NCI-H774 (cell line): ENCODE data around the gene FLOT2.
"Not testable (repeated sequence)": the region's sequence is repeated elsewhere in the genome, so short reads cannot be mapped to it uniquely, and the experiment has no call there.

Source experiments
- DNase-seq: peaks from one replicate; lab custom pipeline; 2025; lab: John Stamatoyannopoulos, UW

Gene FLOT2

DNA sequence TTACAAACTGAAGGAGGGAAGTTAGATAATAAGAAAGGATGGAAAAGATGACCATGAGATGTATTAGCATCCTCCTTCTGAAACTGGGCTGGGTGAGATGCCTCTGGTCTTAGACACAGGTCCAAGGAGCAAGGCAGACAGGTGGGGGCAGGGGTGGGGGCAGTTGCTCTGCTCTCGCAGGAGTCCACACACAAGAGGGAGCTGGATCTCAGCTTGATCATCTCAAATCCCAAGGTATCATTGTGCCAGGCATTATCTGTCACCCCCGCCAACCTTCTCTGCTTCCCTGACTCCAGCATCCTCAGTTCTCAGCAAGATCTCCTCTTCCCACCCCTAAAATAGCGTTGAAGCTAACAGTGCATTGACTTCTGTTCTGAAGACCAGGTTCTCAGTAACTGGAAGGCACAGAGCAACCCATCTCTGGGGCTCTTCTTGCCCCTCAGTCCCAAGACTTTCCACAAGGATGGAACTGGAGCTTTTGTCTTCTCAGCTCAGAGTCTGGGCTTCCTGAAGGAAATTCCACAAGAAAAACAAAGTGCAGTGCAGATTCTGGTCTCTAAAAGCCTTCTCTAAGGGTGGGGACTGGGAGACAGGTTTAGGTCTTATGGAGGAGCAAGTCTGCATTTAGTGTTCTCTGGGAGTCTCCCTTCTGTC is 1.6 kb downstream of the FLOT2 start:
- no peak for DNase-seq

DNA sequence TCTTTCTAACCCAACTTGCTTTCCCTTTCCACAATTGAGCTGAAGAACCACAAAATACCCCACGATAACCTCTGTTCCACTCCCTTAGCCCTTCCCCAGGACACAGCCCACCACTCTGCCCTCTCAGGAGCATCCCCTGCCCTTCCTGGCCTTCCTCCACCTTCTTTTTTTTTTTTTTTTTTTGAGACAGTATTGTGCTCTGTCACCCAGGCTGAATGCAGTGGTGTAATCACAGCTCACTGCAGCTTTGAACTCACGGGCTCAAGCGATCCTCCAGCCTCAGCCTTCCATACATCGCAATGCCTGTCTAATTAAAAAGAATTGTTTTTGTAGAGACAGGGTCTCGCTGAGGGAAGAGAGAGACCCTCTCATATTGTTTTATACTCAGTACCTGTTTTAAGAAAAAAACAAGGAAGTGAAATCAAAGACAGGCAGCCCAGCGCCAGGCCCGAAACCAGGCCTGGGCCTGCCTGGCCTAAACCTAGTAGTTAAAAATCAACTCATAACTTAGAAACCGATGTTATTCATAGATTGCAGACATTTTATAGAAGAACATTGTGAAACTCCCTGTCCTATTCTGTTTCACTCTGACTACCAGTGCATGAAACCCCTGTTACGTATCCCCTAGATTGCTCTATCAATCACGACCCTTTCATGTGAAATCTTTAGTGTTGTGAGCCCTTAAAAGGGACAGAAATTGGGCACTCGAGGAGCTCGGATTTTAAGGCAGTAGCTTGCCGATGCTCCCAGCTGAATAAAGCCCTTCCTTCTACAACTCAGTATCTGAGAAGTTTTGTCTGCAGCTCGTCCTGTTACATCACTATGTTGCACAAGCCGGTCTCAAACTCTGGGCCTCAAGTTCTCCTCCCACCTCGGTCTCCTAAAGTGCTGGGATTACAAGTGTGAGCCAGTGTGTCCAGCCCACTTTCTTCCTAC is 4.0 kb downstream of the FLOT2 start:
- DNase-seq, result not testable (repeated sequence)

DNA sequence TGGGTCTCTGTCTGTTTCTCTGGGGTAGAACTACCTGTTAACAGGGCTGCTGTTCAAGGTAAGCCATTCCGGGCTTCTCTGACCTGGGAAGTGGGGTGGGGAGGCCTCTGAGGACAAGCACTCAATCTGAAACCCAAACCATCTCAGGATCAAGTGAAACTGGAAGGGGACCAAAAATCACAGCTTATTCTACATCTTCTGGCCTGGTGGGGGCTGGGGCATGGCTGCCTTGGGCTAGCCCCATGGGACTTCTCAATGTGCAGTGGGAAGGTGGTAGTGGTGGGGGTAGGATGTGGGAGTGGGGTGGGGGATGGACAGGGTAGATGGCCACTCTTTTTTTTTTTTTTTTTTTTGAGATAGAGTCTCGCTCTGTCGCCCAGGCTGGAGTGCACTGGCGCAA is 5.5 kb downstream of the FLOT2 start:
- DNase-seq, result no peak

DNA sequence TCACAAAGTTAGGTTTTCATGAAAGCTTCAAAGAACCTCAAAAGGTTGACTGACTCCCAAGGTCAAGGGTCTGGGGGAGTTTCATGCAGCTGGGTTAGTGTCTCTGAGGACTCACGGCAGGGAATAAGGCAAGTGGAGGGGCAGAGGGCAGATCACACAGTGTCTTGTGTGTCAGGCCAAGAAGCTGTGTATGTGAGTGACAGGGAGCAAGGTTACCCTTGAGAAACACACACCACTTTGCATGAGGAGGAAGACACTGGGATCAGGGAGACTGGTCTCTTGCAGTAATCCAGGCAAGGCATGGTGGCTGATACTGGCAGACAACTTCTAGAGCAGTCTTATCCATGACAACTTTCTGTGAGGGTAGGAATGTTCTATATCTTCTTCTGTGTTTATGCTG is 6.3 kb downstream of the FLOT2 start:
- DNase-seq, result no peak

DNA sequence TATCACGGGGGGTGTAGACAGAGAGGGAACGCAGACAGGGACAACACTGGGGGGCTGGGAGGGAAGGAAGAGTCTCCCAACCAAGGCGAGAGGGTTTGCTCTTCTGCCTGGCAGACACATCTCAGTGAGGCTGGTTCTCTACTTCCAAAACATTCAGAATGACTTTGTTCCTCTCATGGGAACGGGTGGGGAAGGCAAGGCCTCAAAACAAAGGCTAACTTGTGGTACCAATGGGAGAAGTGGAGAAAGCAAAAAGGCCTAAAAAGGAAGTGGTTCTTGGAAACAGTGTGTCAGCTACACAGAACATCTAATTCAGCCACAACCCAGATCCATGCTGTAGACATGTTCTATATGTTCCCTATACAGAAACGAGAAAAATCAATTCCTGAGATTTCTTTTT is 7.5 kb downstream of the FLOT2 start:
- no peak for DNase-seq

DNA sequence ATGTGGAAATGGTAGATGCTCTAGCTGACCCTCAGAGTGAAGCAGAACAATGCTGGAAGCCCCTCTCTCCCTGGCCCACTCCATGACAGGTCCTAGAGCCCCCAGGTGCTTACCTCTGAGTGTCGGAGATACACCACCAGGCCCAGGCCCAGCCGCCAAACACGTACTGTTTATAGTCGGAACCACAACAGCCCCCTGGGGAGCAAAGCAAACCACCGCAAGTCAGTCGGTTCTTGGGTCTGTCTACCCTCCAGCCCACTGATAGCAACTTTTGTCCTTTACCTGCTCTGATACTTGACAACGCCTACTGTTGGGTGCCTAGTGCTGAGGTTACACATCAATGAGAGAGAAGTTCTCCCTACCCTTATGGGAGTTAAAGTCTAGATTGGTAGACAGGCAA is 8.7 kb downstream of the FLOT2 start:
- DNase-seq, result no peak

DNA sequence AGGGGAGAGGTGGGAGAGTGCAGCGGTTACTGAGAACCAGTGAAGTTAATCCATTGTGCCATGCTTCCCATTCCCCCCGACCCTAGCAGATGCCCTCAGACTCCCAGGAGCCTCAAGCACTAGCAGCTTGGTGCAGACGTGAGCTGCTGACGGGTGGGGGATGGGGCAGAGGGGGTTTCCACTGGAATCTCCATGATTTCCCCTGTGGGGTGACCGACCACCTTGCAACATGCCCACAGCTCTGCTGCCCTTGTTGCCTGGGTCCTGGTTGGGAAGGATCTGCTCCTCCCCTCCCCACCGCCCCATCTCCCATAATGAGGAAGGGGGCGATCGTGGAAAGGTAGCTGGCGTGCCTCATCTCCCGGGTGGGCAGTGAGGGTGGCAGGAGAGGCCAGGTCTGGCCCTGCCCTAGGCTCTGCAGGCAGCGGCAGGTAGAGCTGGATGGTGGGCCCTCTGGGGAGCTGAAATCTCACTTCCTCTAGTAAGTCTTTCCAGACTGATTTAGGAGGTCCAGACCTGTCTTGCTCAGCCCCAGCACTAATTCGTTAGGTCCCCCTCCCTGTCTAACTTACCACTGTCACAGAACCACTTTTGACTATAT is 9.6 kb downstream of the FLOT2 start:
- DNase-seq, result no peak

DNA sequence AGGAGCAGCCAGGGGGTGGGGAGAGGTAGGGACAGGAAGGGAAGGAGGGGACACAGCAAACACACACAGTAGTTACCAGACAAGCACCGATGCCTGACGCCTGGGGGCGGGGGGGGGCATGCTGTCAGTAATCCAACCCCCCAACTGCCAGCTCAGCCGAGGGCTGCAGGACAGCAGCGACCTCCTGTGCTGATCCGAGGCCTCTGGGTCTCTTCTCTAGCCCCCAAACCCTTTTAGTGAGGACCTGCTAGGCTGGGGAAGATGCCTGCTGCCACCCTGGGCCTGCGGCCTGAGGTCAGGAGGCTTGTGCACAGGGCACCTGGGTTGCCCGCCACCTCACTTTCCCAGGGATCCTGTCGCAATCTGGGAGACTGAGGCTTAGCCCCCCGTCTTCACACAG is 11.6 kb downstream of the FLOT2 start:
- no peak for DNase-seq

DNA sequence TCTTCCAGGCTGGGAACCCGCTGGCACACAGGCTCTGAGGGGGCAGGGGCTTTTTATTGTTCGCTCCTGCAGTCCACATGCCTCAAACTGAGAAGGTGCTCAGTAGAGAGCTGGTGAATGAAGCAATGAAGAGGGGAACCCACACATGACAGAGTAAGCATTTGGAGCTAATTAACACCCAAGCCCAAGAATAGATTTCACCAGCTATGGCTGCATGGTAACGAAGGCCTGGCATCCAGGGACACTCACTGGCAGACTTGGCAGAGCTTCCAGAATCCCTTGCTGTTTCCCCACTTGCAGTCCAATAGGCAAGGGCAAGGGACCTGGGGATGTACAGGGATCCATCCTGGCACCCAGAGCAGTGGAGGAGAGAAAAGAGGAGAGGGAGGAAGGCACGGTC is 12.2 kb downstream of the FLOT2 start:
- DNase-seq, result no peak

DNA sequence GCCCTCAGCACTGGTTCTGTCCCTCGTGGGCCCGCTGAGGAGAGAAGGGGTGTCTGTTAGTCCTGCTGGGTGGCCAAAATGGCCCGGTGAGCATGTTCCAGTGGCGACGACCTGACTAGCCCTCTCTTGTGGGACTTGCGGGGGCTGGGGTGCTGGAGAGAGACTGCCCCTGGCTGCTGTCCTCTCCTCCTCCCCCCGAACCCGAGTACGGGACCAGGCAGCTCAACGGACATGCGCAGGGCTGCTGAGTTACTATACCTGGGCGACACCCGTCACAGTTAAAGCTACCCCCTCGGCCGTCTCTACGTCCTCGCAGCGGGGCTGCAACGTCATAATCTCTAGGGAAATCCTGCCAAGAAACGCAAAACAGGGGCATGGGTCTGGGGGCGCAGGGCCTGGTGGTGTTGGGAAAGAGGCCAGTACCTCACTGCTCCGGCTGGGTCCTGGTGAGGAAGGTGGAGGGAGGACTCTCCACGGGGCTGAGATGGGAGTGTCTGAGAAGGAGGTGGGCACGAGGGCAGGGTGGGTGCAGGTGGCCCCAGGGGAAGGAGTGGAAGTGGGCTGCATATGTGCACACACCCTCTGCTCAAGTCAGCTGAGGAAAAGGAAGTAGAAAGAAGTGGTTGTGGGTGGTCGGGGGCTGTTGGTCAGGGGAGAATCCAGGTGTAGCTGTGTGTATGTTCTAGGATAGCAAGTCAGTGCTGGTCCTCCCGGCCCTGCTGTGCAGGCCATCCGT is 13.4 kb downstream of the FLOT2 start:
- no peak for DNase-seq

DNA sequence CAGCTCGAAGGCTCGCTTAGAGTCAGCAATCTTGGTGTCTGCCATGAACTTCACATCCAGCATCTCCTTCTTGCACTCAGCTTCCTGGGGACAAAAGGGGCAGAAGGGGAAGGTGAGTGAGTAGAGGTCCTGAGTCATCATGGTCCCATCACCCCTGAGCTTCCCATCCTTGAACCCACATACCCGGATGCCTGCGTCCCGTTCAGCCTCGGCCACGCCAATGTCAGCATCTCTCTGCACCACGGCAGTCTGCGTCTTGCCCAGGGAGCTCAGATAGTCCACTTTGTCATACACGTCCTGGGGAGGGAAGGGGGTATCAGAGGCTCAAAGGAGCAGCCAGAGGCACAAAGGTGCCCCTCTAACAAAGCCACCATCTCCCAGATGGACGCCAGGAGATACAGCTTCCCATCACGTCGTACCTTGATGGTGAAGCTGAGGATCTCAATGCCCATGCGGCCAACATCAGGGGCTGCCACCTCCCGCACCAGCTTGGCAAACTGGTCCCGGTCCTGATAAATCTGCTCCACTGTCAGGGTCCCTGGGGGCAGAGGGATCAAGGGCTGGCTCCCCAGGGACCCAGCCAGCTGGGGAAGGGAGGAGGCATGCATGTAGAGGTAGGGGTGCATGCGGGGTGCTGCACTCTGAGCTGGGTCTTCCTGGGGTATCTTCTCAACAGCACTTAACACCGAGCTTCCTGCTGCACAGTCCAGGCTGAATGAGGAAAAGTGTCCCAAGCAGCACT is 15.2 kb downstream of the FLOT2 start:
- DNase-seq, result no peak

DNA sequence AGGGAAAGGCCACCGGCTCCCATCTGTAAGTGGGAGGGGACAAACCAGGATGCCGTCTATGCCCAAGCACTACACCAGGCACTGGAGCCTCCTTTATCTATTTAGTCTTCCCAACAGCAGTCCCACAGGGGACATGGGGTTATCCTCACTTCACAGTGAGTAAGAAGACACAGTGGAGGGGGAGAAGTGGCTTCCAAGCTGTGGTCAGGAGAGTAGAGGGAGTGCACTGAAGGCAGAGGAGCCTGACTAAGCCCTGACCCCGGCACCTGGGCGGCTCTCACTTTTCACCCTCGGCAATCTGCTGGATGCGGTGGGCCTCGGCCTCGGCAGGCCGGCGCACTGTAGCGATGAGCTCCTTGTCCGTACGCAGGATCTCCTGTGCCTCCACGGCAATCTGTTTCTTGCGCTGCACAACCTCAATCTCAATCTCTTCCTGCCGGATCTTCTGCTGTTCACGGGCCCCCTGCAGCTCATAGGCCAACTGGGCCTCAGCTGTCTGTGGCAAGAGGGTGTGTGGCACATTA is 15.9 kb downstream of the FLOT2 start:
- DNase-seq, result no peak

DNA sequence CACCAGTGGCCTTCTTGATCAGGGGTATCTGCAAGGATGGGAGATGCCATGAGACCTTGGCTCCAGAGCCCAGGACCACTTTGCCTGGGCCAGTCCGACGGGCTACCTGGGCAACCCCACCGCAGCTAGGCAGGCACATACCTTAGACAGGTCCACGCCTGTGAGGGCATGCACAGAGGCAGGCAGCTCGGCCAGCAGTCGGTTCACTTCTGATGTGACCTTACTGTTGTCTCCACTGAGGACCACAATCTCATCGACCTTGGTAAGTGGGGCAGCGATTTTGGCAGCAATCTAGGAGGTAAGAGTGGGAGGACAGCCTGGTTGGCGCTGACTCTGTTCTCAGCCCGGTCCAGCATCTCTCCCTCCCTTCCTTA is 17.0 kb downstream of the FLOT2 start:
- no peak for DNase-seq

DNA sequence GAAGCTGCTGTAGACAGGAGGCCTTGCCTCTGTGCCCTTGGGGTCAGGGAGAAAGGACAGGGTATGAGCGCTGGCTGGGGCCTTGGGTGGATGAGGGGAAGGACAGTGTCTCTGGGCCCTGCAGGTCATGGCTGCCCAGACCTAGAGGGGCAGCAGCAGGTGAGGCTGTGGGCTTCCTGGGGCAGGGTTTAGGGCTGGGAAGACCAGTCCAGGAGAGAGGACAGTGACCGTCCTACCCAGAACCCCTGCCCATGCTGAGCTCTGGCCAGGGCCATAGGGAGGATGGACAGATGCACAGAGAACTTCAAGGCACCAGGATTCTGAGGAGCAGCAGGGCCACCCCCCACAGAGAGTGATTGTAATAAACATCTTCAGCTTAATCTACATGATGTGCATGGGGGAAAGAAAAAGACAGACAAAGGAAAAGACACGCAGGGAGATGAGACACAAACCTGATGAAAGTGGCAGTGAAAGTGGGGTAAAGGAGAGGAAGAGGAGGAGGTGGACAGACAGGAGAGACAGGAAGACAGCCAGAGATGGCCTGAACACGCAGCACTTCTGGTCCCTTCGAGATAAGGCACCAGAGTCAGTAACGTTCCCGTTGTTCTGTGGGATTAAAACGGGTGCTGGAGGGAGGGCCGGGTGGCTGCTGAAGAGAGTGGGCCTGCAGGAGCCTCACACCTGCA is 17.5 kb downstream of the FLOT2 start:
- no peak for DNase-seq

DNA sequence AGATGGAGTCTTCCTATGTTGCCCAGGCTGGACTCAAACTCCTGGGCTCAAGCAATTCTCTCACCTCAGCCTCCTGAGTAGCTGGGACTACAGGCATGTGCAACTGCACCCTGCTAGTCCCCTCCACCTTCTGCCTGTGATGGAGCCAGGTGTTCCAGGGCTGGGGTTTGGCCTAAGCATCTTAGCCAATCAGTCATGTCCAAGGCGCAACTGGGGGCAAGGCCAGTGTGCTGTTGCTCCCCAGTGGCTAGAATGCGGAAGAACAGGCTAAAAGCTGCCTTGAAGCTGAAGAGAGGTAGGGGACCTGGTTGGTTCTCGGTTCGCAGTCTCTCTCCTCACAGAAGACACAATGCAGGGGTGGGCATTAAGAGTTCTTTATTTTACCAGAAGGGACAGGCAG is 18.6 kb downstream of the FLOT2 start:
- DNase-seq, result peak; percentile 10

DNA sequence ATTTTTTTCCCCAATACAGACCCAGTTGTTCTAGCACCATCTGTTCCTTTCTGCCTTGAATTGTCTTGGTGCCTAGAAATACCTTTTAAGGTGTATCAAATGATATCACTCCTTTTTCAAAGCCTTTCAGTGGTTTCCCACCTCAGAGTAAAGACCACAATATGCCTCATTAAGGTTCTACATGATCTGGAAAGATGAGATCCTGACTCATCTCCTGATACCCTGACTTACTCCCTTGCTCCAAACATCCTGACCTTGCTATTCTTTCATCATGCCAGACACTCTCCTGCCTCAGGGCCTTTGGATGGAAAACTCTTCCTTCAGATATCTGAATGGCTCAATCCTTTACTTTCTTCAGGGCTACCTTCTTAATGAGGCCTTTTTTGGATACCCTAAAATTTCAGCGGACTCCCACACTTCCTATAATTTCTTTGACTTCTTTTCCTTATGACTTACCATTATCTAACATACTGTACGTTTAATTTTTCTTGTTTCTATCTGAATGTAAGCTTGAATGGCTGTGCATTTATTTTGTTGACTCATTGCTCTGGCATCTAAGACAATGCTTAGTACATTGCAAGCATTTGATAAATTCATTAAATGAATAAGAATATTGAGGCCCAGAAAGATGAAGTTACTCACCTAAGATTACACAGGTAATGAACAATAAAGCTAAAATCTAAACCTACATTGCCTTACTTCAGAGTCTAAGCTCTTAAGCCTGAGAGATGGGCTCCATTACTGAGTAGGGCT is 19.2 kb downstream of the FLOT2 start:
- DNase-seq, result no peak

DNA sequence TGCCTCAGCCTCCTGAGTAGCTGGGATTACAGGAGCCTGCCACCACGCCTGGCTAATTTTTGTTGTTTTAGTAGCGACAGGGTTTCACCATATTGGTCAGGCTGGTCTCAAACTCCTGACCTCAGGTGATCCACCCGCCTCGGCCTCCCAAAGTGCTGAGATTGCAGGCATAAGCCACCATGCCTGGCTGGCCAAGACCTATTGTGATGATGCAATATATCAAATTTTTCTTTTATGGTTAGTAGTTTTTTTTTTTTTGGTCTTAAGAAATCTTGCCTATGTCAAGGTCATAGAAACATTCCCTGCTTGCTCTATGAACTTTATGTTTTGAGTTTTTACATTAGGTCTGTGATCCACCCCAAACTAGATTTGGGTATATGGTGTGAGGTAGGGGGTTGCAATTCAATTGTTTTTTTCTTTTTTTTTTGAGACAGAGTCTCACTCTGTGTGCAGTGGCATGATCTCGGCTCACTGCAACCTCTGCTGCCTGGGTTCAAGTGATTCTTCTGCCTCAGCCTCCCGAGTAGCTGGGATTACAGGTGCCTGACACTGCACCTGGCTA is 20.3 kb downstream of the FLOT2 start:
- DNase-seq, result not testable (repeated sequence)

DNA sequence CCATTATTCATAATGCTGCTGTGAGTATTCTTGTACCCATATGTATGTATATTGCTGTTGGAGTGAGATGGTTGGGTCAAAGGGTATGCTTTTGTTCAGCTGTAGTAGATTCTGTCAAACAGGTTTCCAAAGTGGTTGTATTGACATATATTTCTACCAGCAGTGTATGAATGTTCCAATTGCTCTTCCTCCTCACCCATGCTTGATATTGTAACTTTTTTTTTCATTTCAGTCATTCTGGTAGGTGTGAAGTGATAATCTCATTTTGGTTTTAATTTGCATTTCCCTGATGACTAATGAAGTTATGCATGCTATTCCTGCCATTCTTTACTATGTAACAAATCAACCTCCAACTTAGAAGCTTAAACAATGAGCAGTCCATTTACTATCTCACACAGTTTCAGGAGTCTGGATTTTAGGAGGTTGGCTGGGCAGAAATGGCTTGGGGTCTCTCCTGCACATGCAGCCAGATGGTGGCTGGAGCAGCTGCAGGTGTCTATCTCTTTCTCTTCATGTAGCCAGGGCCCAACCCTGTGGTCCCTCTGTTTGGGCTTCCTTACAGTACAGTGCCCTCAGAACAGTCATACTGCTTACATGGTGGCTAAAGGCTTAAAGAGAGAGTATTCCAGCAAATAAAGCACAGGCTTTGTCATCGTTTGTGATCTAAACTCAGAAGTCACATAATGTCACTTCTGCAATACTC is 21.5 kb downstream of the FLOT2 start:
- no peak for DNase-seq

DNA sequence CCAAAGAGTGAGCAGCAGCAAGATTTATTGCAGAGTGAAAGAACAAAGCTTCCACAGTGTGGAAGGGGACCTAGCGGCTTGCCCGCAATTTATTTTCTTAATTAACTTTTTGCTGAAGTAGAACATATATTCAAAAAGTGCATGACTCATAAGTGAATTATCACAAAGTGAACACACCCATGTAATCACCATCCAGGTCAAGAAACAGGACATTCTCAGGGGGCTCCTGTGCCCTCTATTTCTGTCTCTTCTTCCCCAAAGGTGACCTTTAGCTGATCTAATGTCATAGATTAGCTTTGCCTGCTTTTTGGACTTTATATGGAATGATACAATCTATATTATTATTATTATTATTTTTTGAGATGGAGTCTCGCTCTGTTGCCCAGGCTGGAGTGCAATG is 22.8 kb downstream of the FLOT2 start:
- DNase-seq, result no peak
